GM19035 (cell line): ENCODE results near the gene GTPBP4.
"Not testable (repeated sequence)": the region's sequence is repeated elsewhere in the genome, so short reads cannot be mapped to it uniquely, and the experiment has no call there.

ENCODE experiments used
- ATAC-seq: cut with Tn5 transposase; IDR thresholded peaks from one replicate; pipeline ENCODE4 v1.9.1; 2021; ENCODE audit not compliant: unreplicated experiment

Gene GTPBP4

DNA sequence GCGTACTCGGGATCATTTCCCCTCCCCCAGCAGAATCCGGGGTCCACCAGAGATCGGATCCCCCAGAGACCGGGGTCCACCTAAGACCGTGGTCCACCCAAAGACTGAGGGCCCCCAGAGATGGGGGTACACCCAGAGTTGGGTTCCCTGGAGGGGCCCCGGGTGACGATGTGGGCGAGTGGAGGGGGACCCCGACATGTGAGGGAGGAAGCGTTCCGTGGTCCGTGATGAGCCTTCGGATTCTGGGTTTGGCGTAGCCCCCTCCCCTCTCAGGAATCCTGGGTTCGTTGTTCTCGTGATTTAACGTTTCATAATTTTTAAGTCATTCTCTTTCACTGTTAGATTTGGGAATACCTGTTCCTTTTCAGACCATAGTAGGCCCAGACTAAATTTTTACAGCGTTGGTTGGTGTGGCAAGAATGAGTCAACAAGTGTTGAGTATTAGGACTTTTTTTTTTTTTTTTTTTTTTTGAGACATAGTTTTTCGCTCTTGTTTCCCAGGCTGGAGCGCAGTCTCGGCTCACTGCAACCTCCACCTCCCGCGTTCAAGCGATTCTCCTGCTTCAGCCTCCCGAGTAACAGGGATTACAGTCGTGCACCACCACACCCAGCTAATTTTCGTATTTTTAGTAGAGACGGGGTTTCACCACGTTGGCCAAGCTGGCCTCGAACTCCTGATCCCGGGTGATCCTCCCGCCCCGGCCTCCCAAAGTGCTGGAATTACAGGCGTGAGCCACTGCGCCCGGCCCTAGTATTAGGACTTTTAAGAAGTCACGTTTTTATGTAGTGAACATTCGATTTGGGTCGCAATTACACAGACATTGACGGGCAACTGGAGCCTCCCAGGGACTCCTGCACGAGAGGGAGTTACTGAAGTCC, 672 bp downstream of the GTPBP4 start:
- ATAC-seq = peak; percentile 11

DNA sequence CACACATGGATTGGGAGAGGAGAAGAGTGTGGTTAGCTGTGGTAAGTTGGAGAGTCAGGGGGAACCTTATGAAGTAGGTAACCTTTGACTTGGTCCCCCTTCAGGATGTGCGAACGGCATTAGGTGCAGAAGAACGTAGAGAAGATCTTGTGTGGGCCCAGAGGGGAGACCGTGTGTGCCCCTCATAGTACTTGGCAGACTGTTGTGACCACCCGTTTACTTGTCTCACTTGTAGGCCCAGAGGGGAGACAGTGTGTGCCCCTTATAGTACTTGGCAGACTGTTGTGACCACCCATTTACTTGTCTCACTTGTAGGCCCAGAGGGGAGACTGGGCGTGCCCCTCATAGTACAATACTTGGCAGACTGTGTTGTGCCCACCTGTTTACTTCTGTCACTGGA, 2.6 kb downstream of the GTPBP4 start:
- ATAC-seq = no peak

- no peak for ATAC-seq
Measured at GRCh38 chr10:992467-992866, 4.2 kb downstream of the GTPBP4 start.

DNA sequence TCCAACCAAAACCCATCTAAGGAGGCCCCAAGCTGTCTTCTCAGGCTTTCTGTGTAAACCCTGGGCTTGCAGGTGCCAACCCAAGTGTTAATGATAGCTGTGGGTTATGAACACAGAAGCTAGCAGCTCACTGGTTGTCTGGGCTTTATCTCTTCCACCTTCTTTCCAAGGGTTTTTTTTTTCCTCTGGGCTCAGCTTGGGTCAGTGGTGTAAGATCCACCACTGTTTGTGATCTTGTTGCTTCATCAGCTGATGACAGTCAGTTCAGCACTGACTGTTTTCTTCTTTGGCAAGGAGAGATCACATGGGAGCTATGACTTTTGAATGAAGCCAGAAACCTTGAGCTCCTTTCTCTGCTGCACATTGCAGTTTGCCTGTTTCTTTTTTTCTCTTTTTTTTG, 4.6 kb downstream of the GTPBP4 start:
- no peak for ATAC-seq

- ATAC-seq = no peak
Measured at GRCh38 chr10:994836-995558, 6.8 kb downstream of the GTPBP4 start.

DNA sequence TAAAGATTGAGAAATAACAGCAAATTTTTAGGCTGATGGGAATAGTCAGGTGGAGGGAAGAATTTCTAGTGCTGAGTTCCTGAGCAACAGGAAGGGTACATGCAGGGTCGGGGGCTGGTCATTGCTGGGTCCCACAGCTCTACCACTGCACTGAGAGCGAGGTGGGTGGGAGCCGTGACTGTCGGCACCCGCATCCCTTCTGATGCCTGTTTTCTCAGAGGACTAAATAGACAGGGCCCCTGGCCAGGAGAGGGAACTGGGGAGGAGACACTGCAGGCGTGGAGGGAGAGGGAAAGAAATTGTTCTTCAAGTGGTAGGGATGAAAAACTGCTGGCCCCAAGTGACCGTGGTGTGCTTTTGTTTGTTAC, 7.3 kb downstream of the GTPBP4 start:
- ATAC-seq = no peak

- no peak for ATAC-seq
Measured at GRCh38 chr10:996031-996430, 7.8 kb downstream of the GTPBP4 start.

DNA sequence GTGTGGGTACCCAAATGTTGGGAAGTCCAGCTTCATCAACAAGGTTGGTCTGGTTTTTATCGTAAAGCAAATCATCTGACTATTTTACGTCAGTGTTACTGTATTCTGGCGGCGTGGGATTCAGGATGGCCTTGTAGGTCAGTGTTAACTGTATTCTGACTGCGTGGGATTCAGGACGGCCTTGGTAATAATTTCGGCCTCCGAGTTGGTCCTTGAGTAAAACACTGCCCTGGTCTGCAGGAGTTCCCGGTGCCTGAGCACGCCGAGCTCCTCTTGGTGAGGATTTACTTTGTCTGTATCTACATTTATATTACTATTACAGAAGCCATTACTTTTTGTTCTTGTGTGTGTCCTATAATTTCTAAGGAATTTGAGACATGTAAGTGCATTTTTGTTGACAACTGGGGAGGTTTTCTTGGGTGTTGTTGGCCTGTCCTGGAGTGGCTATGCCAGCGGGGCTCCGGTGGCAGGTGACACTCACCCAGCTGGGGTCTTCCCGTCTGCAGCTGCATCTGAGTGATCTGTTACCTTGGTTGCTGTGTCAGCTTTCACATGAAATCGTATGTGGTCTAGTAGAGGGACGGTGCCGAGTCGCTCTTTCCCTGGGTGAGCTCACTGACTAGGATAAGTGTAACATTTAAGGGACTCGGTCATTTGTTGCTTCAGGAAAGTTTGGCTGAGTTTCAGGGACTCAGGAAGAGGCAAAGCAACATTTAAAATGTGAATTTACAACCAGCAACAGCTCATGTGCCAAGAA, 9.2 kb downstream of the GTPBP4 start:
- ATAC-seq = no peak

- ATAC-seq = no peak
Measured at GRCh38 chr10:1002425-1003006, 14.3 kb downstream of the GTPBP4 start.

- no peak for ATAC-seq
Measured at GRCh38 chr10:1003884-1004670, 15.8 kb downstream of the GTPBP4 start.

GRCh38 chr10:1006573-1006972, 18.3 kb downstream of the GTPBP4 start:
- no peak for ATAC-seq

- ATAC-seq = no peak
Measured at GRCh38 chr10:1007583-1007982, 19.3 kb downstream of the GTPBP4 start.

DNA sequence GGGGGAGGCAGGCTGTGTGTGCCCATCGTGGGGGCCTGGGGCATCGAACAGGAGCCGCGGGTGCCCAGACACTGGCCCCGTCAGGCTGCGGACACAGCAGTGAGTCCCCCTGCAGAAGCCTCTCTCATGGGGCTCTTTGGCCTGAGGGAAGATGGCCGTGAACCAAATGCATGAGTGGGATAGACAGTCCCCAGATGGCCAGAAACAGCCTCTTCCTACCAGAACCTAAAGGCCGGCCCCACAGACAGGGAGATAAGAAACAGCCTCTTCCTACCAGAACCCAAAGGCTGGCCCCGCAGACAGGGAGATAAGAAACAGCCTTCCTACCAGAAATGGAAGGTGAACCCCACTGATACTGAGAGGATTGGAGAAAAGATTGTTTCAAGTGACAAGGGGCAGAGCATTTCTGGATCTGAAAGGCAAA, 20.8 kb downstream of the GTPBP4 start:
- no peak for ATAC-seq

- ATAC-seq = not testable (repeated sequence)
Measured at GRCh38 chr10:1009947-1010346, 21.7 kb downstream of the GTPBP4 start.

DNA sequence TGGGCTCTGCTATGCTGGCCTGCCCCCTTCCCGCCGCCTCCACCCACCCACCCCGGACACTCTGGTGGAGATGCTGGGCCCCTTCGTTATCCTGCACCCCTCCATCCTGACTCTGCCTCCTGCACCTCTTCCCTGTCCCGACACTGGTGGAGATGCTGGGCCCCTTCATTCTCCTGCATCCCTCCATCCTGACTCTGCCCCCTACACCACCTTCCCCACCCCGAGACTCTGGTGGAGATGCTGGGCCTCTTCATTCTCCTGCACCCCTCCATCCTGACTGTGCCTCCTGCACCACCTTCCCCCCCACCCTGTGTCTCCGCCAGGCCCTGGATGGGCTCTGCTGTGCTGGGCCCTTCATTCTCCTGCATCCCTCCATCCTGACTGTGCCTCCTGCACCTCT, 22.5 kb downstream of the GTPBP4 start:
- ATAC-seq = no peak

DNA sequence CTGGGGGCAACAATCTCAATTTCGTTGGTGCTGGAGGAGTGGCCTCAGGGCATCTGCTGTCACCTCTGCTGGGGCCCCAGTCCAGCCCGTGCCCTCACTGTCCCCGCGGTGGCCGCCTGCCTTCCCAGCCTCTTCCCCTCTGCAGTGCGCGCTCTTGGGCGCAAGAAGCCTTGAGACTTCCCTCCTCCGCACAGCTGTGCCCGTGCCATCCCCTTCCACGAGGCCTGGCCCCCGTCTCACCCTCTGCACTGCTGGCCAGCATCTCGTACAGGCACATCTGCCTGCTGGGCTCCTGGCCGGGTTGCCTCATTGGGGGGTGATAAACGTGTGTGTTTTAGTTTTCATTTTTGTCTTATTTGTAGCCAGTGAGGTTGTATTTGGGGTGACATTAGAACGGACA, 23.5 kb downstream of the GTPBP4 start:
- no peak for ATAC-seq

DNA sequence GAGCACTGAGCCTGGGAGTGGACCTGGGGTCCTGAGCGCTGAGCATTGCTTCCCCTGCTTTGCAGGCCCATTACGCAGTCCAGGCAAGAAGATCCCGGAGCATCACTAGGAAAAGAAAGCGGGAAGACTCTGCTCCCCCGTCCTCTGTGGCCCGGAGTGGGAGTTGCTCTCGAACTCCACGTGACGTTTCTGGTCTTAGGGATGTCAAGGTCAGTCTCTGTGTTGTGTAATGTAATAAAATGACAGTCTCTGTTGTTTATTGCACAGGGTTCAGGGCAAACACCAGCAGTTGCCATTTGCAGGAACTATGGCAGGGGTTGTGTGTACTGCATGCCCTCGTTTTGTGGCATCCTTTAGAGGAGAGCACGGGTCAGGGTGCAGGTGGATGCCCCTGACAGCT, 27.5 kb downstream of the GTPBP4 start:
- ATAC-seq = no peak

GRCh38 chr10:1019362-1019761, 31.1 kb downstream of the GTPBP4 start:
- ATAC-seq = no peak

GRCh38 chr10:1020460-1020859, 32.2 kb downstream of the GTPBP4 start:
- no peak for ATAC-seq

DNA sequence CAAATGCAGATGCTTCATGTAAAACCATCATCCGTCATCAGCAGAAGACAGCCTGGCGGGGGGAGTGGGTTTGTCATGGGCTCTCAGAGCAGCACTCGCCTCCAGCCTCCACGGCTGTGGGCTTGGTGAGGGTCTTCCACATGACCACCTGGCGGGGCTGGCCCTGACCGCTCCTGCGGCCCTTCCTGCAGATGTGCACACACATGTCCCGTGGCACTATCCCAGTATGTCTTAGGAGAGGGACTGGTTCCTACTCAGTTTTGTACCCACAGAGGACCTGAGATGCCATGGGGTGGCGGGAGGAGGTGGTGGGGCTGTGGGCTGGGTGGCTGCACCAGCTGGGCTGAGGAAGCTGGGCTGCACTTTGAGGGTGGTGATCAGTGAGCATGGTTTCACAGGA, 32.7 kb downstream of the GTPBP4 start:
- ATAC-seq = no peak

DNA sequence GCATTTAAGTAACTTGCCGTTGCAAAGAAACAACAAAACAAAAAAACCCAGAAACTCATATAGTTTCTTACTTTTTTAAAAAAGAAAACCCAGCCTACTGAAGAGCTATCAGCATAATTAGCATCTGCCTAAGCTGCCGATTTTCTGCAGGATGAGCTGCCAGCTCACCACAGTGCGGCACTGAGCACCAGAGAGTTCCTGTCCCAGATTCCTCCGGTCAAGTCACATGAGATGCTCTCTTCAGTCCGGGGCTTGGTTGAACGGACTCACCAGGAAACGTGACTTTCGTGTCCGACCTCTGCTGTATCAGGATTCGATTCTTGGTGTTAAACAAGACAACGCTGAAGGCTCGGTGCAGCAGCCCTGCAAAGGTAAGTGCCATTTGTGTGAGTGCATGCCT, 34.2 kb downstream of the GTPBP4 start:
- ATAC-seq = no peak
